ENCODE results near the gene SELENOK. TPM values are rescaled to one million over a fixed set of nuclear protein-coding genes. Genes with fewer than 3 reads are reported as not detected.

Gene SELENOK
- total RNA-seq, 2 donors from 2014 or later = 45.0 to 46.8 TPM

DNA sequence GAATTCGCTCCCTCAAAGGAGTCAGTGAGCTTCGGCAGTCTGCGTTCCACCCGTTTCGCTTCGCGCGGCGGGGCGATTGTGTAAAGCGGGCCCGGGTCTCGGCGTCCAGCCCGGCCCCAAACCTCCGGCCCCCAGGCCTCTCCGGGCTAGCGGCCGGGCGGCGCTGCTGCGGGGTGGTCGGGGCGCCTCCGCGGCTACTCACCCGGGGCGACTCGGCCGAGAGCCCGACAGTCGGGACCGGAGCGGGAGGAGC, 45.9 kb downstream of the SELENOK start:
- no peak for DNase-seq (ENCODE audit: low spot score)
- intact Hi-C loops (cut with DNase I) = no loop called here

DNA sequence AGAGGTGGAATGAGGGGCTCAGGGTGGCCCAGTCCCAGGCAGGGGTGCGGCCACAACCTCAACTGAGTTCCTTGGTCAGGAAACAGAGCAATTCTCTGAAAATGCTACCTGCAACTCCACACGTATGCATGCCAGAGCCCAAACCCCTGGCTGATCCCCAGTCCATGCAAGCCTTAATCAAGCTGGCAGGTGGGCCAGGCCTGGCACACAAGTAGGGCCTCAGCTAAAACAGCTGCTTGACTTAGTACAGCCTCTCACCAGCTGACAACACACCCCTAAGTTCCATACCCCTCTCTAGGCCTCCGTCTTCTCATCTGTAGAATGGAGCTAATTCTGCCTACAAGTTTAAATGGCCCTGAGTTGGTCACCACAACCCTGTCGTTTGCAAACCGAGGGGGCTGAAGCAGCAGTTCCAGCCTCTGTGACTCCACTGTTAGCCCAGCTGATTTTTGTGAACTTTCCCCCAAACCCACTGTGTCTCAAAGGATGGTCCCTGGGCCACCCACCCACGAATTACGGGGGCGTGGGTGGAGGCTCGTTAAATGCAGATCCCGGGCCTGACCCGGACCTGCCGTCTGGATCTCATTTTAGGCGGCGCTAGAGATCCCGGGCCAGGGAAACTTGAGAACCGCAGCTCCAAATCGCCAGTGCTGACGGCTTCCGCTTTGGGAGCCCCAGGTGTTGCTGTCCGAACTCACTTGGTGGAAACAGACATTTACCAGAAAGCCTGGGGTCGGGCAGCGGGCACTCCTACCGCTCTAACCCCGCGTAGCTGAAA, 46.4 kb downstream of the SELENOK start:
- no peak for DNase-seq (ENCODE audit: low spot score)
- intact Hi-C loops (cut with DNase I) = no loop called here

DNA sequence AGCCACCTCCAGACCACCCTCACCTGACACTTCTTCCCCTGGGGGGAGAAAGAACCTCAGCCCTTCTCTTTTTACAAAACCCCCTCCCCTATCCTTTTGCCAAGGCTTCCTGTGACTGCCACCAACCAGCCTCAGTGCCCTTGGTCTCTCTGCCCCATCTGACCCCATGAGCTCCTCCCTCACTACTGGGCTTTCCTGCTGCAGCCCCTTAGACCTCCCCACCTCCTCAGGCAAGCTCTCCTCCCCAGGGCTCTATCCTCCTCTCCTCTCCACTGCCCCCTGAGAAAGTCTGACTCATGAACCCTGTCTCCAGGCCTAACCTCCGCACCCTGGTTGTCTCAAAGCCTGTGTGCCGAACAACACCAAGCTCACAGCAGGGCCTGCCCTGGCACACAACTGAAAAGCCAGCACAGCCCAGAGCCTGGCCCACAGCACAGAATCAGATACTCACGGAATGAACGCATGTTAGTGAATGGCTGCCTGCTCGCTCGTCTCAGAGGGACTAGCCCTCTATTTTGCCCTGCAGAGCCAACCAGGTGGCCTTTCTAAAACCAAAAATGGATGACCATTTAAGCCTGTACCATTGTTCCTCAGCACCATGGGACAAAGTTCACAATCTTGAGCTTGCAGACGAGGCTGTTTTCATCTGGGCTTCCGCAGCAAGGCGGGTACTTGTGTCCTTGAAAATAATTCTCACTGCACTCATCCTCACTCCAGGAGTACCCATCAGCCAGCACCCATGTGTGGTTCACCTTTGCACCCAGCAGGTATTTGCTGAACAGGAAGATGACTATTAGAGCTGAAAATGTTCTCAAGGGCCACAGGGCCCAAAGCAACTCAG, 47.2 kb downstream of the SELENOK start:
- intact Hi-C loops (cut with DNase I) = no loop called here
- no peak for DNase-seq (ENCODE audit: low spot score)

DNA sequence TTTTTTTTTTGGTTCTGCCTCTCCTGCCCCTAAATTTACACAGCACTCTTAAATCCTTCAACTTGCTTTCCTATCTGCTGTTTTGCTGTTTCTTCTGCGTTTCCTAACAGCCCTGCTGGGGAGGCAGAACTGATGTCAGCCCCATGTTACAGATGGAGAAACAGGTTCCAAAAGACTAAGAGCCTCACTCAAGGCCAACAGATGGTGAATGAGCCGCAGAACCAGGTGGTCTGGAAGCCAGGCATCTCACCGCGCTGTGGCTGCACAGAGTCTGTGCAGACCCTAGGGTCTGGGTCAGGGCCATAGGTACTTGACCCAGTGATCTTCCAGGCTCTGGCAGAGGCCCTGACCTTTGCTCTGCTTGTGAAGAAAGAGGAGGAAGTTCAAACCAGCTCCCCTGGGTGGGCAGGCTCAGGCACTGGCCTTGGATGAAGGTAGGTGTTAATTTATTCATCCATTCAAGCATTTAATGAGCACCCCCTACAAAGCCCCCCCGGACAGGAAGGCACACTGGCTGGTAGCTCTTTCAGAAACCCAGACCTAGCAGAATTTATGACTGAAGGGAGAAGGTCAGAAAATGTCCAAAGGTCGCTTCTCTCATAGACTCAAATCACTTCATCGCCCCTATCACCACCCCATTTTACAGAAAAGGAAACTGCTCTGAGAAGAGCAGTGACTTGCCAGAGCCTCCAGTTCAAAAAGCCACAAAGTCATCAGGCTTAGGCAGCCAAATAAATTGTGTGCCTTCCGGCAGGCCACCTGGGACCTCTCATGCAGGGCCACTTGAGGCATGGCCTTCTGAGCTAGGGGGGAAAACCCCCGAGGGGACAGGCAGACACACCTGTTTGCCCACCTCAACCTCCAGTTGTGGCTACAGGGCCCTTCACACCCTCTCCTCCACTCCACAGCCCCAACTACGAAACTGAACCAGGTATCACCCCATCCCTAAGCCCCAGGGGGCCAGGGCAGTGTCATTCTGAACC, 48.2 kb downstream of the SELENOK start:
- intact Hi-C loops (cut with DNase I) = no loop called here

DNA sequence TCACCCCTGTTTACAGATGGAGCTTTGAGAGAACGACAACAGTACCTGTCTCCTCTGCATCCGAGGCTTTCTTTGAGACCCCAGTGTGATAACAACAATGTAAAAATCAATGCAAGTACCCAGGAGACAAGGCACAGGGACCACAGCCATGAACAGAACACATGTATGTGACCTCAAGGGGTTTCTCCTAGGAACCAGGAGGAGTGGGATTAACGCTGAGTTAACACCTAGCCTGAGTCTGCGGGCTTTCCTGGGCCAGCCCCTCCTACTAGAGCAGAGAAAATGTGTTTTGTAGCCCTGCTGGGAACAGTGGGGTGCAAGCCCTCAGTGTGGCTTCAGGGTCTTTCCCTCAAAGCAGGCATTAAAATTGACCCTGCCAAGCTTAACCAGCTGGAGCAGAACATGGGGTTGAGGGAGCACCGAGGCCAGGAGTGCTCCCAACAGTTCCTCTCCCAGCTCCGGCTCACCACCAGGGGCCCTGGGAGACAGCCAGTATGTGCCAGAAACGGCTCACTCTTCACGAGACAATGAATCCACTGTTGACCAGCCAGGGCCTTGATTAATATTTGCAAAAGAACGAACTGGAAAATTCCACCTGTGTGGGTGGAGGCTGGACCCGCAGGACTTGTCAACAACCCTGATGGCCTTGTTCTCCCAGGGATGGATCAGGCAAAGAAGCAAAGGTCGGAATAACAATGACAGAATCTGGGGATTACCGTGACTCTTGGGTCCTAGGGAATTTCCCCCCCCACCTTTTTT, 49.0 kb downstream of the SELENOK start:
- intact Hi-C loops (cut with DNase I) = no loop called here
- no peak for DNase-seq (ENCODE audit: low spot score)

More for the DNA sequence above, 48.2 kb downstream of the SELENOK start:
- no peak for DNase-seq (ENCODE audit: low spot score)

DNA sequence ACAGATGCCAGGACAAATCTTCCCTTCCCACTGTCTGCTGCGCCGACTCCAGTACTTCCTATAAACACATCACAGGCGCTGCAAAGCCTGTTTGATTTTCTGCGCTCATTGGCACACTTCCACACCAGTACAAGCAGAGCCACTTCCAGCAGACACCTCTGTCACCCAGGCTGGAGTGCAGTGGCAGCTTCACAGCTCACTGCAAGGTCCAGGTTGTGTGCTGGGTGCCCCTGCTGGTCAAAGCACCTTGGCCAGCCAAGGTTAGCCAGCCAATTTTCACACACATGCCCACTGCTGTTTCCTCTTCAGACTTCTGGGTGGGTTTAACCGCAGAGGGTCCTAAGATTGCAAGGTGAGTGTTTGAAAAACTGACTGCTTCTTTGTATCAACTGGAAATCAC, 50.4 kb downstream of the SELENOK start:
- intact Hi-C loops (cut with DNase I) = no loop called here
- DNase-seq (ENCODE audit: low spot score) = no peak

DNA sequence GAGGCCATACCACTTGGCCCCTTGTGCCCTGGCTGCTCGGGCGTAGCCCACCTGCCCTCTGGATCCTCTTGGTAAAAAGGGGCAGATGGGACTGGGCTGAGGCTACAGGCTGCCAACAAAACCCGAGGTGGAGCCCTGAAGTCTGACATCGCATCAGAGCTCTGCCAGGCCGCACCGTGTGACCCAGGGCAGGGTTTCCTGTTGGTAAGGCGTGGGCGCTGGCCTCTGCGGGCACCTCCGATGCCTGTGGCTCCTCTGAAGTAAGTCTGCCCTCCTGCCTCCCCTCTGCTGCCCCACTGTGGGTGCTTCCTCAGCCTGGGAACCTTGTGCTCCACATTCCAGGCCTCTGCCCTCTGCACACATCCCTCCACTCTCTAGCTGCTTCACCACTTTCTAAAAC, 54.3 kb downstream of the SELENOK start:
- intact Hi-C loops (cut with DNase I) = no loop called here
- DNase-seq (ENCODE audit: low spot score) = peak; percentile 68

DNA sequence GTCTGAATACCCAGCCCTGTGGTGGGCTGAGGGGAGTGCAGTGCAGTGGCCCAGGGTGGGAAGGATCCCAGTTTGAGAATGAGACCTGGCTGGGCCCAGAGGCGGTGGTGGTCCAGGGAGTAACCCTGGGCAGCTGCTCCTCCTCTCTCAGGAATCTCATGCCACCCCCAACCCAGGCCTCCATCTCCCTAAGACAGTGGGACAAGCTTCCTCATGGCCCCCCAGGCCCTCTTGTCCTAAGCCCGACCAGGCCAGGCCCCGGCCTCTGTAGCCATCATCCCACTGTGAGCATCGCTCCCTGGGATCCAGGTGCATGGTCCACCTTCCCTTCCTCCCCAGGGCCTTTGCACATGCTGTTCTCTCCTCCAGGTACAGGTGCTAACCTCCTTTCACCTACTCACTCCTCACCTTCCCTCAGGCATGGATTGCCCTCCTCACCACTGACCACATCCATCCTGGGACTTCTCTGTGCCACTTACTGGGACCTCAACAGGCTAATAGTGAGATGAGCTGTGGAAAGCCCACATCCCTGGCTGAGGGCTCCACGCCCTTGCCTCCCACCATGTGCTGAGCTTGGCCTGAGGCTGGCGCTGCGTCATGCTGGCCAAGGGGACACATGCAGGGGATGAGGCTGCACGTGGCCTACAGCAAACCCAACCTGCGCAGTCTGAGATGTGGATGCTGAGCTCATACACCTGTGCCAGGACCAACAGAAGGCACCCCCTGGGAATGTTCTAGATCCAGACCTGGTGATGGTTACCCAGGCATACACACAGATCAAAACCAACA, 55.4 kb downstream of the SELENOK start:
- DNase-seq (ENCODE audit: low spot score) = peak; percentile 66
- intact Hi-C loops (cut with DNase I) = no loop called here

DNA sequence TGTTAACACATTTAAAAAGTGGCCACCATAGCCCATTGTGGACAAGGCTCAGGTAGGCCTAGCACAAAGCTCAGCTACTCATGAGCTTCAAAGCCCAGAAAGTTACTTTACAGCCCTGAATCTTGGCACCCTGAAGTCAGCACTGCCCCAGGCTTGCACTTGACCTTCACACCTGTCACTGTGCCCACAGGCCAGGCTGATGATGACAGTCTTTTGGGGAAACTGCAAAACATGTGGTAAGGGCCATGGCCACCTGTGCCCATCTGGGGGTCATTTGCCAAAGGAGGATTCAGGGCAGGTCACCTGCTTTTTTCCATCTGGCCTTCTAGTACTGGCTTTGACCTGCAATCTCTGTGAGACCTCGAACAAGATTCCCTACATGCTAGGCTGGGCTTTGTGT, 56.4 kb downstream of the SELENOK start:
- peak; percentile 34 for DNase-seq (ENCODE audit: low spot score)
- intact Hi-C loops (cut with DNase I) = no loop called here

DNA sequence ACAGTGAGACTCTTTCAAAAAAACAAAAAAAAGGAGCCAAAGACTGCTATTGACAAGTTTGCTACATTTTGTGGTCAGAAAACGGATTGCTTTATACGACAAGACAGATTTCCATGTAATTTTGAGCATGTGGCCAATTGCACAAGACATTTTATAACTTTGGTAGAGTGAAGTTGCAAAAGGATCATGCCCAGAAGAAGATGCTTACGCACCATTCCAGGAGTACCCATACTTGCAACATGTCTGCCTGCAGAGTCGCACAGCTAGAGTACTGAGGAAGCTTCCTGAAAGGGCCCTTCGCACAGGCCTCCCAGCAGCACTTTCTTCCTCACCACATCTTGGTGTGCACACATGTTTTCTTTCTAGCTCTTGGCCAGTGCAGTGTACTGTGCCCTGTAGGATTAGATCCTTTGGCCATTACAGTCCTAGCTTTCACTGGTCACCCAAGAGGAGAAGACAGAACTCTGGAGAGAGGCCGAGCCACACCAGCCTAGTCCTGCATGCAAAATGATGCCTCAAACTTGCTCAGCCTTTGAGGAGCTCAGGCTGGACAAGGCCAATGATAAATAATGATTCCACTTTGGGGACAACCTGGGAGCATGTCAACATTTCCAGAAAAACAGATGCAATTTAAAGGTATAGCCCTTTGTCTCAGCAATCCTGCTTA, 57.1 kb downstream of the SELENOK start:
- peak; percentile 52 for DNase-seq (ENCODE audit: low spot score)
- intact Hi-C loops (cut with DNase I) = no loop called here

Other genes with a start within 250 kb of the SELENOK start
- 1 to 10 TPM; 2.0 to 3.7 TPM for gene CHDH, start 45.4 kb downstream of the SELENOK start, total RNA-seq
- under 1 TPM; 0.33 to 0.46 TPM for gene IL17RB, start 45.3 kb downstream of the SELENOK start, total RNA-seq
- gene ACTR8, start 9.7 kb downstream of the SELENOK start, total RNA-seq = 10 to 100 TPM; 20.9 to 22.0 TPM
- 1 to 10 TPM; 2.0 to 4.0 TPM for gene CACNA2D3, start 230.7 kb upstream of the SELENOK start, total RNA-seq